GM19193 (cell line): ENCODE results near the gene C2orf74.

ENCODE experiments used
- POLR2A ChIP-seq: IDR thresholded peaks from 4 replicates; pipeline ENCODE4 v1.6.1; 2011; ENCODE audit not compliant: insufficient read depth, insufficient read length; ENCODE audit errors: extremely low read depth

C2orf74 gene

GRCh38 chr2:61161888-61162287, at the start of gene C2orf74:
Gene C2orf74 (plus strand): TSS chr2:61162188. CDS start chr2:61162515, 327 bp downstream.
- no peak for TF ChIP-seq POLR2A

GRCh38 chr2:61114147-61114546, 47.8 kb upstream of the C2orf74 start:
- TF ChIP-seq POLR2A, result no peak

GRCh38 chr2:61116302-61116701, 45.7 kb upstream of the C2orf74 start:
- TF ChIP-seq POLR2A, result no peak

- no peak for TF ChIP-seq POLR2A
Observed at GRCh38 chr2:61117534-61117933, 44.5 kb upstream of the C2orf74 start.

GRCh38 chr2:61125123-61125710, 36.8 kb upstream of the C2orf74 start:
- TF ChIP-seq POLR2A, result no peak

- no peak for TF ChIP-seq POLR2A
Observed at GRCh38 chr2:61125798-61126197, 36.2 kb upstream of the C2orf74 start.

- no peak for TF ChIP-seq POLR2A
Observed at GRCh38 chr2:61134141-61134540, 27.8 kb upstream of the C2orf74 start.

GRCh38 chr2:61135510-61135909, 26.5 kb upstream of the C2orf74 start:
- no peak for TF ChIP-seq POLR2A

- TF ChIP-seq POLR2A, result no peak
Observed at GRCh38 chr2:61138859-61139258, 23.1 kb upstream of the C2orf74 start.

- TF ChIP-seq POLR2A, result no peak
Observed at GRCh38 chr2:61141151-61141550, 20.8 kb upstream of the C2orf74 start.

- peak; percentile 83 for TF ChIP-seq POLR2A
Observed at GRCh38 chr2:61144697-61145268, 17.2 kb upstream of the C2orf74 start.

GRCh38 chr2:61145990-61146389, 16.0 kb upstream of the C2orf74 start:
- no peak for TF ChIP-seq POLR2A

GRCh38 chr2:61149074-61149473, 12.9 kb upstream of the C2orf74 start:
- TF ChIP-seq POLR2A, result no peak

GRCh38 chr2:61151436-61151835, 10.6 kb upstream of the C2orf74 start:
- TF ChIP-seq POLR2A, result no peak

GRCh38 chr2:61157371-61158003, 4.5 kb upstream of the C2orf74 start:
- no peak for TF ChIP-seq POLR2A

GRCh38 chr2:61158356-61158955, 3.5 kb upstream of the C2orf74 start:
- no peak for TF ChIP-seq POLR2A

- TF ChIP-seq POLR2A, result no peak
Observed at GRCh38 chr2:61162721-61163120, 733 bp downstream of the C2orf74 start.

GRCh38 chr2:61165946-61166345, 4.0 kb downstream of the C2orf74 start:
- no peak for TF ChIP-seq POLR2A
